ENCODE measurements around the gene RERE. TPM values are rescaled to one million over a fixed set of nuclear protein-coding genes. Genes with fewer than 3 reads are reported as not detected.
"Not testable (repeated sequence)": the region's sequence is repeated elsewhere in the genome, so short reads cannot be mapped to it uniquely, and the experiment has no call there.

RERE gene
- polyA plus RNA-seq, 6 donors from 2014 or later = 10.7 to 50.1 (median 22.3) TPM

DNA sequence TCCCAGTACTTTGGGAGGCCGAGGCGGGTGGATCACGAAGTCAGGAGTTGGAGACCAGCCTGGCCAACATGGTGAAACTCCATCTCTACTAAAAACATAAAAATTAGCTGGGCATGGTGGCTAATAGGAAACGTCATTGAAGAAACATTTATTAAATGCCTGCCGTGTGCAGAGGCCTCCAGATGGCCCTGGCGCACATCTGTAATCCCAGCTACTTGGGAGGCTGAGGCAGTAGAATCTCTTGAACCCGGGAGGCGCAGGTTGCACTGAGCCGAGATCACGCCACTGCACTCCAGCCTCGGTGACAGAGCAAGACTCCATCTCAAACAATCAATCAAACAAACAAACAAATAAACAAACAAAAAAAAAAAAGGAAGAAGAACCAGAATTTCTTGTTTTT is 368.9 kb downstream of the RERE start:
- not testable (repeated sequence) for DNase-seq; H3K27me3 Mint-ChIP-seq; H3K9me3 Mint-ChIP-seq; ATAC-seq (ENCODE audit: low read depth in 2 of 2)
- Mint-ChIP-seq H3K4me1 (peaks cover 14 to 20% (median 19%) of the 10 kb centered on the region in 3 donors), H3K36me3 (peaks cover 8 to 16% of the 10 kb centered on the region in 2 donors), H3K27ac (peak overlapping the region in 1 of 6 donors; percentile 88), H3K4me3 (peak overlapping the region in 1 of 8 donors; percentile 29)

DNA sequence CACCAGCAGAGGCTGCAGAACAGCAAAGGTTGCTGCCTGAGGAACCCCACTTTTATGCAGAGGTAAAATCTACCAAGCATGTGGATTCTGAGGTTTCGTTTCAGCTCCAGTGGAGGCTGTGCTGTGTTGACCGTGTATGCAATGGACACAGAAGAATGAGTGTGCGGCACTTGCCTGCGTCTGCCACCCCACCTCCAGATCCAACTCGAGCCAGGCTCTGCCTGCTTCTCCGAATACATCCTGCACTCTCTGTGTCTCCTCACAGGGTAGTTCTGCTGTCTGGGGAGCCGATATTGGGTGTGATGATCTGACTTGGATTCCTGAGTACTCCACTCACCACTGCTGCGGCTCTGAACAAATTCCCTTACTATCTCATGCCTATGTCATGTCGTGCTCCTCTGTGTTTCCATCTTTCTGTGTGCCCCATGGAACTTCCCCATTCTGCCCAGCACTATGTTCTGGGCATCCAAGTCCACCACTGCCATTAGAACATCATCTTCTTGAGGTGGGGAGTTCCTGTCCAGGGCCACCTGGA is 369.8 kb downstream of the RERE start:
- H3K4me1 Mint-ChIP-seq = peaks cover 12 to 23% (median 20%) of the 10 kb centered on the region in 3 donors
- ATAC-seq (ENCODE audit: low read depth in 2 of 2) = no peak
- H3K27me3 Mint-ChIP-seq = no peaks in the 10 kb centered on the region
- H3K27ac Mint-ChIP-seq = peak overlapping the region in 1 of 6 donors; percentile 24
- no peak for DNase-seq
- H3K4me3 Mint-ChIP-seq = no peak overlapping the region
- H3K9me3 Mint-ChIP-seq = peaks cover 0 to 3% (median 2%) of the 10 kb centered on the region in 7 donors
- H3K36me3 Mint-ChIP-seq = peaks cover 13 to 19% of the 10 kb centered on the region in 2 donors

DNA sequence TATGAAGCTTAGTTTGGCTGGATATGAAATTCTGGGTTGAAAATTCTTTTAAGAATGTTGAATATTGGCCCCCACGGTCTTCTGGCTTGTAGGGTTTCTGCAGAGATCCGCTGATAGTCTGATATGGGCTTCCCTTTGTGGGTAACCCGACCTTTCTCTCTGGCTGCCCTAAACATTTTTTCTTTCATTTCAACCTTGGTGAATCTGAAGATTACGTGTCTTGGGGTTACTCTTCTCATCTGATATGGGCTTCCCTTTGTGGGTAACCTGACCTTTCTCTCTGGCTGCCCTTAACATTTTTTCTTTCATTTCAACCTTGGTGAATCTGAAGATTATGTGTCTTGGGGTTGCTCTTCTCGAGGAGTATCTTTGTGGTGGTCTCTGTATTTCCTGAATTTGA is 371.3 kb downstream of the RERE start:
- peak overlapping the region in 1 of 8 donors; percentile 29 for H3K4me3 Mint-ChIP-seq
- peak overlapping the region in 2 of 6 donors; percentile 73 for H3K27ac Mint-ChIP-seq
- ATAC-seq (ENCODE audit: low read depth in 2 of 2); H3K9me3 Mint-ChIP-seq; H3K27me3 Mint-ChIP-seq; DNase-seq: not testable (repeated sequence)
- H3K36me3 Mint-ChIP-seq = peaks cover 18 to 23% of the 10 kb centered on the region in 2 donors
- H3K4me1 Mint-ChIP-seq = peaks cover 18 to 31% (median 27%) of the 10 kb centered on the region in 3 donors

DNA sequence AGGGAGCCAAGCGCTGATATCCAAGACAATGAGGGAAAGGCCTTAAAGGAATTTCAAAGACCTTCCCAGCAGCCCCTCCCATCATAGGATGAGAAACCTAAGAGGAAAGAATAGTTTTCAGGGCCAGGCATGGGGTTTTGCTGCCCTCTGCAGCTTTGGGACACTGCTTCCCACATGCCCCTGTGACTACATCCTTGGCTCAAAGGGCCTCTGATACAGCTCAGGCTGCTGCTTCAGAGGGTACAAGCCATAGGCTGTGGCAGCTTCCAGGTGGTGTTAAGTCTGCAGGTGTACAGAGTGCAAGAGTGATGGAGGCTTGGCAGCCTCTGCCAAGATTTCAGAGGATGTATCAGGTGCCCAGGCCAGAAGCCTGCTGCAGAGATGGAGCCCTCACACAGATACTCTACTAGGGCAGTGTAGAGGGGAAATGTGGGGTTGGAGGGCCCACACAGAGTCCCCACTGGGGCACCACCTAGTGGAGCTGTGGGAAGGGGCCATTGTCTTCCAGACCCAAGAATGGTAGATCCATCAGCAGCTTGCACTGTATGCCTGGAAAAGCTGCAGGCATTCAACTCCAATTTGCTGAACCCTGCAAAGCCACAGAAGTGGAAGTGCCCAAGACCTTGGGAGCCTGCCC is 373.8 kb downstream of the RERE start:
- peaks cover 0 to 7% (median 2%) of the 10 kb centered on the region in 7 donors for H3K9me3 Mint-ChIP-seq
- DNase-seq (no peak), ATAC-seq (ENCODE audit: low read depth in 2 of 2) (no peak)
- H3K27me3 Mint-ChIP-seq = no peaks in the 10 kb centered on the region
- peaks cover 34 to 45% (median 40%) of the 10 kb centered on the region in 3 donors for H3K4me1 Mint-ChIP-seq
- peaks cover 18 to 23% of the 10 kb centered on the region in 2 donors for H3K36me3 Mint-ChIP-seq
- peak overlapping the region in 4 of 6 donors; percentile 7 to 60 (median 52) for H3K27ac Mint-ChIP-seq
- no peak overlapping the region for H3K4me3 Mint-ChIP-seq

DNA sequence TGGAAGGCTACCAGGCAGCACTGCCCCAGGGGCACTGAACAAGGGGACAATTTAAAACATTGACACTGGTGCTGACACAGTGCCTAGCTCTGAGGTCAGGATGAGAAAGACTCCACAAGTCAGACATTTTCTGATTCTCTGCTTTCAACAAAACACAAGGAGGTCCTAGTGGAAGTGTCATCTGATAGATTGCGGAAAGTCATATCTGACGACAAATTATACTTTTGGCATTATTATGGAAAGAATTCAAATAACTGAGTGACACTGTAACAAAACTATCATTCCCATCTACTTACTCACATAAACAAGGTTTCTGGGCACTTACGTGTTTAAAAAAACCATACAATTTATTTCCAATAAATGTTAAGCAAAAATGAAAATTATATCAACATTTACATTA is 376.0 kb downstream of the RERE start:
- Mint-ChIP-seq H3K27ac (peak overlapping the region in 4 of 6 donors; percentile 41 to 91 (median 67)), H3K9me3 (peaks cover 0 to 7% (median 2%) of the 10 kb centered on the region in 7 donors), H3K27me3 (no peaks in the 10 kb centered on the region), H3K36me3 (peaks cover 10 to 17% of the 10 kb centered on the region in 2 donors), H3K4me1 (peaks cover 32 to 45% (median 41%) of the 10 kb centered on the region in 3 donors), H3K4me3 (peak overlapping the region in 1 of 8 donors; percentile 63)
- ATAC-seq (ENCODE audit: low read depth in 2 of 2) = no peak
- no peak for DNase-seq

DNA sequence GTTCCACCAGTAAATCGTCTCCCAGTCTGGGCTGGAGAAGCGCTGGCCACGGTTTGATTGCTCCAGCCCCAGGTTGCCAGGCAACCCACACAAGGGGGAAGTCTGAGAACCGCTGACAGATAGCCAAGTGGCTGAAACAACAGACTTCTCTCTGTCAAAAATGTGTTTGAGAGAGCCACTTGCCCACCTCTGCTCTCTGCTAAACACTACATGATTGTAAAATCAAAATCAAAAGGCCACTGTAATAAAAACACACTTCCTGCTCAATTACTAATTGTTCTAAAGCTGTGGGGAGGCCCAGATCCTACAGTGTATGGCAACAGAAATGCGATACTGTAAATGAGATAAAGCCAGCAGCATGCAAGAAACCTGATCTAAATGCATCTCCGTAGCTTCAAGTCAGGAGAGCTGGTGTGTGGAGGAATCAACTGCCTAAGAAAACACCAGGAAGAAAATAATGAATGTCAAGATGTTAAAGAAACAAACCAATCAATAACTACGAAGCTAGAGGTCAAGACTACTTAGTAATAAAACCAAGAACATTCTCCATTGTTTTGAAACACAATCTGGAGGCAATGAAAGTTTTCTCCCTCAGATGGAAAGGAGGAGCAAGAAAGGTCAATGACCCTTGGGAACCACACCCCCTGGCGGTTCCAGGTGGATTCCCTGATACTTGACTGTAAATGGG is 378.3 kb downstream of the RERE start:
- peak overlapping the region; percentile 0 to 82 (median 45) for H3K4me3 Mint-ChIP-seq

DNA sequence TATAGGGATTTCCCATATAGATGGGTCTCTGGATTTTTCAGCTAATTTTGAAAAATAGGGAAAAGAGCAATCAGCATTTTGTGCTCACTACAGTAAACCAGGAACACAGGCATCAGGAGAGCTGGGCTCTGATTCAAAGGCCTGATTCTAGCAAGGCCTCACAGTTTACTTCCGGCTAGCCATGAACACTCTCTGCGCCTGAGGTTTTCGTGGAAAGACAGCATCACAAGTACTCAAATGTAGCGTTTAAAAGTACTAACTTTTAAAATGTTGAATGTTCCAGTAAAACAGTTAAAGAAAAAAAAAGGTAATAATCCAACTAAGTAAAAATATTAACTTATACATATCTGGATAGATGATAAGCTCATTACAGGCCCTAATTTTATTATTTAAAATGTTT is 379.0 kb downstream of the RERE start:
- peaks cover 7 to 10% of the 10 kb centered on the region in 2 donors for H3K36me3 Mint-ChIP-seq
- DNase-seq = no peak
- peak overlapping the region in 2 of 8 donors; percentile 33 to 82 for H3K4me3 Mint-ChIP-seq
- H3K27me3 Mint-ChIP-seq = no peaks in the 10 kb centered on the region
- peaks cover 0 to 7% (median 2%) of the 10 kb centered on the region in 7 donors for H3K9me3 Mint-ChIP-seq
- no peak for ATAC-seq (ENCODE audit: low read depth in 2 of 2)
- peaks cover 45 to 67% (median 51%) of the 10 kb centered on the region in 3 donors for H3K4me1 Mint-ChIP-seq
- peak overlapping the region; percentile 21 to 97 (median 92) for H3K27ac Mint-ChIP-seq

More for the DNA sequence above, 378.3 kb downstream of the RERE start:
- Mint-ChIP-seq H3K27me3 (no peaks in the 10 kb centered on the region), H3K27ac (peak overlapping the region; percentile 90 to 97 (median 96)), H3K36me3 (peaks cover 8 to 10% of the 10 kb centered on the region in 2 donors), H3K9me3 (peaks cover 0 to 7% (median 2%) of the 10 kb centered on the region in 7 donors), H3K4me1 (peaks cover 42 to 65% (median 52%) of the 10 kb centered on the region in 3 donors)
- DNase-seq = peak; percentile 68
- peak; percentile 98 to 99 for ATAC-seq (ENCODE audit: low read depth in 2 of 2)

DNA sequence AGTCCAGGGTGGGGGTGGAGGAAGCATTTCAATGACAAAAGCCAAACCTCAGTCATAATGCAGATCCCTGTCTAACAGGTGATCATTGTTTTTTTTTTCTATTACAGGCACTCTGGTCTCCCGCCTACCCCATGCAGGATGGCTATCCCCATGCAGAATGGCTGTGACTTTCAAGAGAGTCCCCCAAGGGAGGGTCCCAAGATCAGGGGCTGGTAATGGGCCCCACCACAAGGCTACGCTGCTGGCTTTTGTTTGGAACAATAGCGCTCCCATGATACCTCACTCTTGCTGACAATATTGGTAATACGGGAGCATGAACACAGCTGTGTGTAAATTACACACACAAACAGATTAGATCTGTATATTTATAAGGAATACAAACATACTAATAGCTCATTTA is 380.1 kb downstream of the RERE start:
- Mint-ChIP-seq H3K36me3 (peaks cover under 1 to 2% of the 10 kb centered on the region in 2 donors), H3K27ac (peak overlapping the region in 4 of 6 donors; percentile 50 to 91 (median 72)), H3K27me3 (no peaks in the 10 kb centered on the region), H3K9me3 (peaks cover 0 to under 1% (median 0%) of the 10 kb centered on the region in 7 donors), H3K4me3 (no peak overlapping the region), H3K4me1 (peaks cover 43 to 71% (median 46%) of the 10 kb centered on the region in 3 donors)
- no peak for DNase-seq
- no peak for ATAC-seq (ENCODE audit: low read depth in 2 of 2)

DNA sequence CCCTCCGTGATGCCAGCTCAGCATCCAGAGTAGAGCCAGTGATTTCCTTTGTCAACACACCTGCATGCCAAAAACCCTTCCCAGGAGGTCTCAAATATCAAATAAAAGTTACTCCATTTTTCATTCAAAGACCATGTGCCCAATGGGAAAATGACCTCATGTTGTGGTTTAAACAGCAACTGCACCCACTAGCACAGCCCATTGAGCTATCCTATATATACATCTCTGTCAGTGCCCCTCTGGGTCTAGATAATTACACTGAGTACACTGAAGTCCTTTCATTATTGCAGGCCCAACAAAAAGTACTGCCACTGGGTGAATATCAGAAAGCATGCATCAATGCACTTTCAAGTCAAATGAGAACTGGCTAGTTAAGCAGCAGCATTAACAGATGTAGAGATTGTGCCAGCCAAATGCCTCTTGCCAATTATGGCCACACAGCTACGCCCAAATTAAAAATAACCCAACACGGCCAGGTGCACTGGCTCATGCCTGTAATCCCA is 381.8 kb downstream of the RERE start:
- DNase-seq (no peak), ATAC-seq (ENCODE audit: low read depth in 2 of 2) (no peak)
- H3K27ac Mint-ChIP-seq = peak overlapping the region; percentile 7 to 91 (median 56)
- H3K9me3 Mint-ChIP-seq = no peaks in the 10 kb centered on the region
- H3K27me3 Mint-ChIP-seq = no peaks in the 10 kb centered on the region
- peaks cover 54 to 83% (median 55%) of the 10 kb centered on the region in 3 donors for H3K4me1 Mint-ChIP-seq
- H3K36me3 Mint-ChIP-seq = no peaks in the 10 kb centered on the region
- H3K4me3 Mint-ChIP-seq = peak overlapping the region in 6 of 8 donors; percentile 19 to 68 (median 46)

DNA sequence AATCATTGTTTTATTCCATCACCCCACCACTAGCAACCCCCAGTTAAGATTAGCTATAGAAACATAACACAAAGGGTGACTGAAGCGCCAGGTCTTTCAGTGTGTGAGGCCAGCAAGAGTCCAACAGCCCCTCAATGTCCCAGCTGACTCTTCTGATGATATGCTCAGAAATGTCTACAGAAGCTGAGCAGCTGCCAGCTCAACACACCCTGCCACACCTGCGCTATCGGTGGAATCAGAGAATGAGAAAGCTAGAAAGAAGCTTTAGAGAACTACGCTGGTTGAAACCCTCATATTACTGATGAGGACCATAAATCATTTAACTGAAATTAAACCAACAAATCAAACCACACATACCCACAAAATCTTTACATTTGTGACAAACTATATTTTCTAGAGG is 383.3 kb downstream of the RERE start:
- no peaks in the 10 kb centered on the region for H3K36me3 Mint-ChIP-seq
- ATAC-seq (ENCODE audit: low read depth in 2 of 2) = no peak
- H3K9me3 Mint-ChIP-seq = no peaks in the 10 kb centered on the region
- H3K27ac Mint-ChIP-seq = peak overlapping the region; percentile 15 to 91 (median 66)
- H3K27me3 Mint-ChIP-seq = no peaks in the 10 kb centered on the region
- peaks cover 57 to 87% (median 61%) of the 10 kb centered on the region in 3 donors for H3K4me1 Mint-ChIP-seq
- H3K4me3 Mint-ChIP-seq = no peak overlapping the region
- no peak for DNase-seq

DNA sequence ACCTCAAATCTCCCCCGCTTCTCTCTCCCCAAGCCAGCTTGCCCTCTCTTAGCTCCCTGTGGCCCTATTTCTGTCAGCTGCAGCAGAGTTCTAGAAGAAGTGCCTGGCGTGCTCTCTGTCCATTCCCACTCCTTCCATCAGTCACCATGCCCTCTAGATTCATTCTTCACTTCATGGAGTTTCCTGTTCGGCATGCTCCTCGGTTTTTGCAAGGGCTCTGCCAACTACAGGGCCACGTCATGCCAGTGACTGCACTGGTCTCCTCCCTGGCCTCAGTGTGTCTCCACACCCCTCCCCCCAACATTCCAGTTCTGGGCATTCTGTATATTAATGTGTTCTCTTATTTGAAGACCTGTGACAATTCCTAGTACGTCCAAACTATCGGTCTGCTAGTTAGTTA is 385.7 kb downstream of the RERE start:
- Mint-ChIP-seq H3K4me1 (peaks cover 69 to 91% (median 79%) of the 10 kb centered on the region in 3 donors), H3K9me3 (no peaks in the 10 kb centered on the region), H3K4me3 (peak overlapping the region in 4 of 8 donors; percentile 0 to 29 (median 9)), H3K36me3 (no peaks in the 10 kb centered on the region), H3K27ac (peak overlapping the region; percentile 5 to 96 (median 75)), H3K27me3 (no peaks in the 10 kb centered on the region)
- no peak for ATAC-seq (ENCODE audit: low read depth in 2 of 2)
- DNase-seq = no peak

DNA sequence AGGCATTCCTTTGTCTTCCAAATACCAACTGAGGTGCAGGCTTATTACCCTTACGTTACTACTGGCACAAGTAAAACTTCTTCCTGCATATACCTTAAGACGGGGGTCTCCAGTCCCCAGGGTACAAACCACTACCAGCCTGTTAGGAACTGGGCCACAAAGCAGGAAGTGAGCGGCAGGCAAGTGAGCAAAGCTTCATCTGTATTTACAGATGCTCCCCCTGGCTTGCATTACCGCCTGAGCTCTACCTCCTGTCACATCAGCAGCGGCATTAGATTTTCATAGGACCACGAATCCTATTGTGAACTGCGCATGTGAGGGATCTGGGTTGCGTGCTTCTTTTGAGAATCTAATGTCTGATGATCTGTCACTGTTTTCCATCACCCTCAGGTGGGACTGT is 386.4 kb downstream of the RERE start:
- ATAC-seq (ENCODE audit: low read depth in 2 of 2) (peak; percentile 38 to 50), DNase-seq (peak; percentile 57)
- H3K4me3 Mint-ChIP-seq = peak overlapping the region; percentile 51 to 89 (median 80)
- H3K9me3 Mint-ChIP-seq = no peaks in the 10 kb centered on the region
- H3K27me3 Mint-ChIP-seq = no peaks in the 10 kb centered on the region
- H3K36me3 Mint-ChIP-seq = no peaks in the 10 kb centered on the region
- peaks cover 72 to 92% (median 85%) of the 10 kb centered on the region in 3 donors for H3K4me1 Mint-ChIP-seq
- H3K27ac Mint-ChIP-seq = peak overlapping the region in 5 of 6 donors; percentile 87 to 97 (median 93)

DNA sequence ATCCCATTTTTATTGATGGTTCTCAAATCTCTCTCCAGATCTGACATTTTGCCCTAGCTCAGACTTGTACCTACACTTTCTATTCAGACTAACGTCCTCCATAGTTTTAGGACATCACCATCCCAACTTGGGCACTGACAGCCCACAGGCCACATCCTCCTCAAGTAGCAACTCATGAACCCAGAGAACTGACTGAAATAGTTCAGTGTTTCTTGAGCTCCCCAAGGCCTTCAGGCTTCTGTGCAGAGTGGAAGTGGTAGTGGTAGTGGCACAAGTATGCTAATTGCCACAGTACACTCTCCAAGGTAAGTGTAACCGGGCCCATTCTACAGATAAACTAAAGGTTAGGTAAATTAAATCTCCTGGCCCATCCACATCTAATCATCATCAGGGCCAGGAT is 387.0 kb downstream of the RERE start:
- no peaks in the 10 kb centered on the region for H3K9me3 Mint-ChIP-seq
- no peaks in the 10 kb centered on the region for H3K27me3 Mint-ChIP-seq
- peak overlapping the region in 7 of 8 donors; percentile 5 to 89 (median 83) for H3K4me3 Mint-ChIP-seq
- no peaks in the 10 kb centered on the region for H3K36me3 Mint-ChIP-seq
- ATAC-seq (ENCODE audit: low read depth in 2 of 2) (no peak), DNase-seq (no peak)
- peak overlapping the region in 4 of 6 donors; percentile 3 to 97 (median 94) for H3K27ac Mint-ChIP-seq
- H3K4me1 Mint-ChIP-seq = peaks cover 72 to 92% (median 84%) of the 10 kb centered on the region in 3 donors

Measured in naive B cell (primary cell).